Neuron (in vitro differentiated cells): ENCODE data around the gene DAZL.

Experiments
- H2AFZ ChIP-seq: one replicate; pipeline ENCODE4 v1.6.1; 2013; ENCODE audit warnings: low read depth, mild to moderate bottlenecking, inconsistent platforms, low read length, moderate library complexity
- H3K27me3 ChIP-seq: one replicate; pipeline ENCODE4 v1.6.1; 2013; ENCODE audit warnings: low read length; ENCODE audit not compliant: insufficient read depth
- H3K36me3 ChIP-seq: one replicate; pipeline ENCODE4 v1.6.1; 2013; ENCODE audit warnings: low read length; ENCODE audit not compliant: insufficient read depth
- H3K4me1 ChIP-seq: one replicate; pipeline ENCODE4 v1.6.1; 2013; ENCODE audit warnings: low read length; ENCODE audit not compliant: insufficient read depth
- H3K4me3 ChIP-seq: 2 replicates; pipeline ENCODE4 v1.5.1; 2013; ENCODE audit warnings: mild to moderate bottlenecking, low read length, moderate library complexity
- H3K9me3 ChIP-seq: one replicate; pipeline ENCODE4 v1.6.1; 2013; ENCODE audit warnings: low read length

The DAZL gene

DNA sequence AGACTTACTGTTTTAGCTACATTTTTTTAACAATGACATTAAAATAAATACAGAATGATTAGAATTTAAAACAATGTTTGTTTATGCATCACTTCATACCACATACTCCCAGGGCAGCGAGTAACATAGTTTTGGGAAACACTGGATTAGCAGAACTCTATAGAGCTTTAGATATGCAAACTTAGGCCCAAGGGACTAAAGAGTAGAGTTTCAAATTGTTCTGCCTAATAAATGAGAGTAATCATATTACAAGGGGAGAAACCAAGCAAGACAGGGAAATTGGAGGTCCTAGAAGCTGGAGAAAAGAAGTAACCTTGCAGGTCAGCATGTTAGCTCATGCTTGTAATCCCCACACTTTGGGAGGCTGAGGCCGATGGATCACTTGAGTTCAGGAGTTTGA is 3.6 kb upstream of the DAZL start:
- no peak overlapping the region for H3K4me3 ChIP-seq
- H3K36me3 ChIP-seq, result no peaks in the 10 kb centered on the region
- H3K27me3 ChIP-seq, result no peaks in the 10 kb centered on the region
- H3K9me3 ChIP-seq, result peaks cover 2% of the 10 kb centered on the region
- H2AFZ ChIP-seq, result no peak overlapping the region
- no peaks in the 10 kb centered on the region for H3K4me1 ChIP-seq

DNA sequence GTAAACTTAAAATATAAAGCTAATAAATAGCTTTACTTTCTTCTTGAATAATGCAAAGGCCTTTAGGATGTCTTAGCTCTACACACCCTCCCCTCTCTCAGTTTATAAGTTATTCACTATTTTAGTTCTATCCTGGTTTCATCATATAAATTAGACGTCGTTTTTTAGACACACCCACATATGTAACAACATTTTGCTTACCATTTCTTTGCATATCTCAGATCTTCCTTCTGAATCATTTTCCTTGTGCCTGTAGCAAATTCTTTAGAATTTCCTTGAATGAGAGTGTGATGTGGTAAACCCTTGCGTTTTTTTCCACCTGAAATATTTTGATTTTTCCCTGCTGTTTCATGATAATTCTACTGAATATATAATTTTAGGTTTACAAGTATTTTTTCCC is 2.5 kb upstream of the DAZL start:
- no peak overlapping the region for H3K4me3 ChIP-seq

DNA sequence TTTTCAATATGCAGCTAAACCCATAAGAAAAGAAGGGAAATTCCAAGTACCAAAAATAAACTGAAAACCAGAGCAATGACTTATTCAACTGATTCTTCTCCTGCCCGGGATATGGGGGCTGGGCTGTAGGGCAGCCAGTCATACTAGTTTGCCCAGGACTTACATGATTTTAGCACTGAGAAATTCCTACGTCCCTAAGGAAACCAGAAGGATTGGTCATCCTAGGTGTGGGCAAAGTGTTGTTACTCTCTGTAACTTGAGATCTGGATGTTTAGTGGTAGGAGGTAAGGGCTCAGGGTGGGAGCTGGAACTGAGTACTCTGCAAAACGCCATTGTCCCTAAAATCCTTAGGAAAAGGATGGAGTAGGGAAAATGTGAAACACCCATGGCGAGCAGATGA is 1.2 kb upstream of the DAZL start:
- Histone ChIP-seq H3K36me3 (no peaks in the 10 kb centered on the region), H3K4me1 (no peaks in the 10 kb centered on the region), H3K27me3 (no peaks in the 10 kb centered on the region), H3K9me3 (peaks cover 2% of the 10 kb centered on the region), H2AFZ (no peak overlapping the region), H3K4me3 (no peak overlapping the region)

More for the DNA sequence above, 2.5 kb upstream of the DAZL start:
- Histone ChIP-seq H3K4me1 (no peaks in the 10 kb centered on the region), H3K36me3 (no peaks in the 10 kb centered on the region), H3K27me3 (no peaks in the 10 kb centered on the region), H3K9me3 (peaks cover 2% of the 10 kb centered on the region), H2AFZ (no peak overlapping the region)

DNA sequence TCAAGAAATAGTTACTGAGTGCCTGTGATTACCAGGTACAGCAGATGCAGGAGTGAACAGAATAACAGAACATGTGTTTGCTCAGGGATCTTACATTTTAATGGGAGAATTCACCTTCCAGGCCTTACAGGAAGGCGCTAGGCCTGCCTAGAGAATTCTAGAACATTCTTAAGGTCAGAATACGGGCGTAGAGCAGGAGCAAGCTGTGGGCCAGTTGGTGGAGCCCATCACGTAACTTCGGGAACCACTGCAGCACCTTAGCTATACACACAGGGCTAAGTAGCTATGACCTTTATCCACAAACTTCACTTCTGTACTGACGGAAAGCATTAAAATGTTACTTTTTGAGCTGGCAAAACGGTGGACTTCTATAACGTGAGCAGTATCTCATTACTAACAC is 743 bp upstream of the DAZL start:
- Histone ChIP-seq H3K36me3 (no peaks in the 10 kb centered on the region), H3K4me1 (no peaks in the 10 kb centered on the region), H2AFZ (no peak overlapping the region), H3K4me3 (no peak overlapping the region), H3K9me3 (peaks cover 2% of the 10 kb centered on the region), H3K27me3 (no peaks in the 10 kb centered on the region)

DNA sequence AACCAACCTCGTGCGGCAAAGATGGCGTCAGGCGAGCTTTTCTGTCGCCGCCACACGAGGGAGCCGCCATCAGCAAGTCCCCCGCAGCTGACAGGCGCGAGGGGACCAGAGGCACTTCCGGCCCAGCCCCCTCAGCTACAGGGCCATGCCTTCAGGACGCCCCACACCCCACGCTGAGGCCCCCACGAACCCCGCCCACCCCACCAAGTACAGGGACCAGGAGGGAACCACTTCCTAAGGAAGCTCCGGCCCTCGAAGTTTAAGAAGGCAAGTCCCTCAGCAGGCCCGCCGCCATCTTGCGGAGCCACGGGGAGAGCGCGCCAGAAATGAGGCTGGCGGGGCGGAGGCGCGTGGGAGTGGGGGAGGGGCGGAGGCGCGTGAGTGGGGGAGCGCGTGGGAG is 790 bp downstream of the DAZL start:
- H3K36me3 ChIP-seq, result no peaks in the 10 kb centered on the region
- no peak overlapping the region for H2AFZ ChIP-seq
- no peak overlapping the region for H3K4me3 ChIP-seq
- H3K4me1 ChIP-seq, result no peaks in the 10 kb centered on the region
- H3K9me3 ChIP-seq, result peaks cover 2% of the 10 kb centered on the region
- H3K27me3 ChIP-seq, result no peaks in the 10 kb centered on the region

DNA sequence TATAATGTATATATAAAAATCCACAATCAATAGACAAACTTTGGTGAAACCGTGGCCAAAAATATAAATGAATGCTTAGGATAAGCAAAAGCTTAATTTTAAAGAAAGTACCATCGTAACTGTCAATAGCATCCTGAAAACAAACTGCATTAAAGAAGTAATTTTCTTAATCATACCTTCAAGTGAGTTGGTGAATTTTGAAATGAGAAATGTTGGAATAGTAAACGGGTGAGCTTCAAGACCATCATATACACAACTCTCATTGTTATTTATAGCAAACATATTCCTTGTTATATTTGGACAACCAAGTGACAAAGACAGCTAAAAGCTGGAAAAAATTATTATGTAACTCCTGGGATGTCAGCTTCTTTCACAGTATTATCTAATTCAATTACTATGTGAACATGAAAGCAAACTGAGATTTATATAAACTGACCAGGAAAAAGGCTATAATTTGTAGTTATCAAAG is 3.7 kb downstream of the DAZL start:
- Histone ChIP-seq H3K4me1 (no peaks in the 10 kb centered on the region), H3K9me3 (peaks cover 2% of the 10 kb centered on the region), H3K4me3 (no peak overlapping the region), H3K36me3 (no peaks in the 10 kb centered on the region), H3K27me3 (no peaks in the 10 kb centered on the region), H2AFZ (no peak overlapping the region)

DNA sequence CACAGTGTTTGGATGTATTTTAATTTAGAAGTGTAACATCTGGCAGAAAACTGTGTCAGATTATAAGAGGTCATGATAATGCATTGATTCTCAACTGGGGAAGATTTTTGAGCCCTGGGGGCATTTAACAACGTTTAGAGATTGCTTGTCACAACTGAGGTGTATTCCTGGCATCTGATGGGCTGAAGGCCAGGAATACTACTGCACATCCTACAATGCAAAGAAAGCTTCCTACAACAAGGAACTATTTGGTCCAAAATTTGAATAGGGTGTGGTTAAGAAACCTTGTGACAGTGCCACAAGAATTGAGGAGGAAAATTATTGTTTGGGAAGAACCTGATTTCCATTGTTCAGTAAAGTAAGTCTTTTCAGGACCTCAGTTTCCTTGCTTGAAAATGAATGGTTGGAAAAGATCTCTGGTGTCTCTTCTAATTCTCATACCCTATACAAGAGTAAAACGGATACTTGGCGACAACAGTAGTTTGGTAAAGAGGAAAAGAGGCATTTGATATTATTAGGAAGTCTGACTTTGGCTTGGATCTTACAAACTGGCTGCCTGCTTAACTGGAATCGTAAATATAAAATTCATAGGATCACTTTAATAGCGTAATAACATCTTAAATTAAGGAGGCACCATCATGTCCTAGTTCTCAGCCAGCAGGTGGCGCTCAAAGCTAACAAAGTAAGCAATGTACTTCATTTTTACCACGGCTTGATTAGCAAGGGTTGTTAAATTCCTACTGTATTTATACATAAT is 4.3 kb downstream of the DAZL start:
- H3K36me3 ChIP-seq, result no peaks in the 10 kb centered on the region
- no peaks in the 10 kb centered on the region for H3K4me1 ChIP-seq
- no peak overlapping the region for H3K4me3 ChIP-seq
- no peak overlapping the region for H2AFZ ChIP-seq
- peaks cover 2% of the 10 kb centered on the region for H3K9me3 ChIP-seq
- H3K27me3 ChIP-seq, result no peaks in the 10 kb centered on the region

DNA sequence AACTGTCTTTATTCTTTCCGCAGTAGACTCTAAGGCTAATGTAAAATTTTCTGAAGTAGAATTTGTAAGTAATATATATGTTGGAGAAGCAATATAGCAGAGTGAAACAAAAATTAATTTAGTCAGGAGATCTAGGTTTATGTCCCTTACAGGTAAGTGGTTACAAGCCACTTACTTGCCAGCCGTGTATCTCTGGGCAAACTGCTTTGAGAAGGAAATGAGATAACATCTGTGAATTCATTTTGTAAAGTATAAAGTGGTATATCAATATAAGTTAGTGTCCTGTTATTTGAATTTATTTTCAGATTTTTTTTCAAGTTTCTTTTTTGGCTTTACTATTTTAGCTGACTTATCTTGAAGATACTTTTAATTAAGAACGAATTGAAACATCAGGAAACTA is 5.5 kb downstream of the DAZL start:
- H3K4me3 ChIP-seq, result no peak overlapping the region
- no peaks in the 10 kb centered on the region for H3K36me3 ChIP-seq
- no peaks in the 10 kb centered on the region for H3K27me3 ChIP-seq
- H3K9me3 ChIP-seq, result peaks cover 2% of the 10 kb centered on the region
- no peak overlapping the region for H2AFZ ChIP-seq
- H3K4me1 ChIP-seq, result no peaks in the 10 kb centered on the region

DNA sequence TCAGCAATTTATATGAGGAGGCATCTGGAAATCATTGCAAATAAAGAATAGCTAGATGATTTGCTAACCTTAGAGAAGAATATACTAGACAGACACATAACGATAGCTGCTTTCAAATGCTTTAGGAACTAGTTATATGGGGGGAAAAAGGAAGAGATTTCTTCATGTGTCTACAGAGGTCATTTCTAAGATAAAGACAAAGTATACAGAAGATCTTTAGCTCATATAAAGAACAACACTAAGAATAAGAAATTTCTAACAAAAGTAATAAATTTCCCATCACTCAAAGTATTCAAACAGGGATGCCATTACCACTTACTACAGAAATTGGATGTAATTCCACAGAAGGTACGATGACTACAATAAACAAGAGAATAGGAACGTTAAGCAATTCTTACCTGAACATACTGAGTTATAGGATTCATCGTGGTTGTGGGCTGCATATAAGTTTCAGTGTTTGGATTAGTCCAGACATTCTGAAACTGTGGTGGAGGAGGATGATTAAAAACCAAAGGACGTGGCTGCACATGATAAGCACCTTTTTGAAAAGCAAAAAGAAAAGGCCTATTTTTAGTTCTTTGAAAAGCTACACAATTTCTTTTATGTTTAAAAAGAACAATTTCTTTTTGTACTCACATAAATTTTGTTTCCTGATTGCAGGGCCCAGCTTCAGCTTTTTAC is 8.7 kb downstream of the DAZL start:
- Histone ChIP-seq H3K4me1 (no peaks in the 10 kb centered on the region), H3K27me3 (no peaks in the 10 kb centered on the region)

DNA sequence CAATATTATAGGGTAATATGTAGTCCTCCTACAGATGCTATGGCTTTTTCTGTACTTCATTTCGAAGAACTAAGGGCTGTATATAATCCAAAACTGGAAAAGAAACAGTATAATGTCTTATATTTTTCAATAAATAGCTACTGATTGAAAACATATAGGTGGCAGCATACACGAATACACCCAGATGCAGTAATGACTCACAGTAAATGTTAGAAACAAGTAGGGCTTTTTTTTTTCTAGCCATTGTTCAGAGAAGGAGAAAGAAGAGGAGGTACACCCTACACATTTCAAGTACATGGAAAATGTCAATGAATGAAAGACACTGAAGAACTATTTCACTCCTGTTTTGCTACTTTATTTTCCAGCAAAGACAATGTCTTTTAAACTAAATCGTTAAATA is 9.4 kb downstream of the DAZL start:
- H3K4me3 ChIP-seq, result no peak overlapping the region
- no peaks in the 10 kb centered on the region for H3K36me3 ChIP-seq
- H3K9me3 ChIP-seq, result no peaks in the 10 kb centered on the region
- no peaks in the 10 kb centered on the region for H3K4me1 ChIP-seq
- no peaks in the 10 kb centered on the region for H3K27me3 ChIP-seq
- no peak overlapping the region for H2AFZ ChIP-seq

More for the DNA sequence above, 8.7 kb downstream of the DAZL start:
- Histone ChIP-seq H3K4me3 (no peak overlapping the region), H3K36me3 (no peaks in the 10 kb centered on the region), H3K9me3 (no peaks in the 10 kb centered on the region), H2AFZ (no peak overlapping the region)

DNA sequence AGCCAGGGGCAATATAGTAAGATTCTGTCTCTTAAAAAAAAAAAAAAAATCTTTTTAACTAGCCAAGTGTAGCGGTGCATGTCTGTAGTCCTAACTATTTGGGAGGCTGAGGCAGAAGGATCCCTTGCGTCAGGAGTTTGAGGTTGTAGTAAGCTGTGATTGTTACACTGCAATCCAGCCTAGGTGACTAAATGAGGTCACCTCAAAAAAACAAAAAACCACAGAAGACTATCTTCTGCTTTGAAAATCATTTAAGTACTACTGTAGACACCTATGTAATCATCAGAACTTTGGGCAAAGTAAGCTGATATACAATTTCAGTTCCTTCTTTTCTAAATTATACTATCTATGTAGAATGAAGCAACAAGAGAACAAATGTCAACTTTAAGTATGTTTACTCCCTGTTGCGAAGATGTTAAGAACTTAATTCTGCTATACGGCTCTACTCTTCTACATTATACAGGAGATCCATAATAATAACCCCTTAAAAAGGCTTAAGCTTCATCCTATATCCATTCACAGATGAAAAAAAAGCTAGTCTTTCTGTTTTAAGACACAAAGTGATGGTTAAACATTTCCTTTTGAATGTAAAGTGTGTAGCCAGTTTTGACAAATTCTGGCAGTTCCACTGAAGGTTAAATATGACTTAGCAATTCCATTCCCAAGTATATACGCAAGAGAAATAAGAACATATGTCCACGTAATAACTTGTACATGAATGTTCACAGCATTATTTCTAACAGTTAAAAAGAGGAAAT is 15.2 kb downstream of the DAZL start:
- Histone ChIP-seq H3K9me3 (no peaks in the 10 kb centered on the region), H2AFZ (no peak overlapping the region), H3K4me1 (no peaks in the 10 kb centered on the region), H3K4me3 (no peak overlapping the region), H3K36me3 (no peaks in the 10 kb centered on the region), H3K27me3 (no peaks in the 10 kb centered on the region)

DNA sequence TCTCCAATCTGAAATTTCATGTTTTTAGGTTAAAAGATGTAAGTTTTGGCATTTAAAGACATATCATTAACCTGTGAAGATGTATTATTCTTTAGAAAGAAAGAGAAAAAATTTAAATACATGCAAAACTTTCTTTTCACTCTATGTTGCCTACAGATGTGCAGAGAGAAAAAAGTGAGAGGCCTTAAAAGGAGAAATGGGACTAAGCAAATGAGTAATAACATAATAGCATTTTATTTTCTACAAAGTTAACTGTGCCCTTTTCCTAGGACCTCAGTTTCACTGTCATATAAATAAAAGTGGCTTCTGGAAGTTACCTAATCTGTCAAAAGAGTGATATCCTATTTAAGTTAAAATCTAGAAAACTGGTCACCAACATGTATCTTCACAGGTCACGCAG is 16.1 kb downstream of the DAZL start:
- no peak overlapping the region for H3K4me3 ChIP-seq
- no peak overlapping the region for H2AFZ ChIP-seq
- H3K36me3 ChIP-seq, result no peaks in the 10 kb centered on the region
- H3K9me3 ChIP-seq, result no peaks in the 10 kb centered on the region
- H3K4me1 ChIP-seq, result no peaks in the 10 kb centered on the region
- H3K27me3 ChIP-seq, result no peaks in the 10 kb centered on the region

DNA sequence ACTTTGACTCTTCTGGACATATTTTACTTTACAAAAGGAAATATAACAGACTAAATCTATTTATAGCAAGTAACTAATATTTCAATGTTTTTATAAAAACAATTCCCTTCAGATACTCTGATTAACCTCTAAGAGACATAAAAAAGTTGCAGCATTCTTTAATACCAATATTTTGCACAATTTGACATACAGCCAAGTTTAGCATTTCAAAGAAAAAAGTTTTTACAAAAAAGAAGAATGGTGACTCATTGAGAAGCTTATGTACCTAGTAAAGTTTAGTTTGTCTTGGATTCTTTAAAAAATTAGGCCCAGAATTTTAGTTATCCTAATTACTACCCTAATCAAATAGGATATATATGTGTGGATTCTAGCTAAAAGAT is 17.6 kb downstream of the DAZL start:
- no peaks in the 10 kb centered on the region for H3K9me3 ChIP-seq
- H3K36me3 ChIP-seq, result no peaks in the 10 kb centered on the region
- H3K4me1 ChIP-seq, result no peaks in the 10 kb centered on the region
- H3K4me3 ChIP-seq, result no peak overlapping the region
- H2AFZ ChIP-seq, result no peak overlapping the region
- H3K27me3 ChIP-seq, result no peaks in the 10 kb centered on the region
